ENCODE data around the gene ZYG11B.
"Not testable (repeated sequence)": the region's sequence is repeated elsewhere in the genome, so short reads cannot be mapped to it uniquely, and the experiment has no call there.

Gene ZYG11B

DNA sequence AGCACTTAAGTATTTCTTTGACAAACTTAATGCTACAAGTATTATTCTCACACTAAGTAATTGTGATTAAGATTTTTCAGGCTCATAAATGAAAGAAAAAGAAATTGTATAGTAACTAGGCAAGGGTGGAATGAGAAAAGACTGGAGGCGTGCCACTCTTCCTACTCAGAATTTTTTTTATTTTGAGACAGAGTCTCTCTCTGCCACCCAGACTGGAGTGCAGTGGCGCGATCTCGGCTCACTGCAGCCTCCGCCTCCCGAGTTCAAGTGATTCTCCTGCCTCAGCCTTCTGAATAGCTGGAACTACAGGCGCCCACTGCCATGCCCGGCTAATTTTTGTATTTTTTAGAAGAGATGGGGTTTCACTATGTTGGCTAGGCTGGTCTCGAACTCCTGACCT lies 9.1 kb downstream of the ZYG11B start:
- H3K27ac Mint-ChIP-seq, H3K27me3 Mint-ChIP-seq, DNase-seq, ATAC-seq, H3K4me3 Mint-ChIP-seq, H3K9me3 Mint-ChIP-seq: not testable (repeated sequence)
- H3K4me1 Mint-ChIP-seq = peaks cover 20% of the 10 kb centered on the region

DNA sequence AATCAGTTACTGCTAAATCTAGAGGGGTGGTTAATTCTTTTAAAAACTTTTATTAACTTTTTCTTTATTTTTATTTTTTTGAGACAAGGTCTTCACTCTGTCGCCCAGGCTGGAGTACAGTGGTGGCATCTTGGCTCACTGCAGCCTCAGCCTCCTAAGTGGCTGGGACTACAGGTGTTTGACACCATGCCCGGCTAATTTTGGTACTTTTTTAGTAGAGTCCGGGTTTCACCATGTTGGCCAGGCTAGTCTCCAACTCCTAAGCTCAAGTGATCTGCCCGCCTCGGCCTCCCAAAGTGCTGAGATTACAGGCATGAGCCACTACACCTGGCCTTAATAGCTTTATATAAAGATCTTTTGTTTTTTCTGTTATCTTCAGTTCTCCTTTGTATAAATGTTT lies 11.9 kb downstream of the ZYG11B start:
- H3K27me3 Mint-ChIP-seq = no peaks in the 10 kb centered on the region
- no peak for ATAC-seq
- H3K9me3 Mint-ChIP-seq = no peaks in the 10 kb centered on the region
- DNase-seq = no peak
- peaks cover 22% of the 10 kb centered on the region for H3K4me1 Mint-ChIP-seq
- no peak overlapping the region for H3K4me3 Mint-ChIP-seq
- H3K27ac Mint-ChIP-seq = peak overlapping the region in 1 of 2 donors; percentile 20

DNA sequence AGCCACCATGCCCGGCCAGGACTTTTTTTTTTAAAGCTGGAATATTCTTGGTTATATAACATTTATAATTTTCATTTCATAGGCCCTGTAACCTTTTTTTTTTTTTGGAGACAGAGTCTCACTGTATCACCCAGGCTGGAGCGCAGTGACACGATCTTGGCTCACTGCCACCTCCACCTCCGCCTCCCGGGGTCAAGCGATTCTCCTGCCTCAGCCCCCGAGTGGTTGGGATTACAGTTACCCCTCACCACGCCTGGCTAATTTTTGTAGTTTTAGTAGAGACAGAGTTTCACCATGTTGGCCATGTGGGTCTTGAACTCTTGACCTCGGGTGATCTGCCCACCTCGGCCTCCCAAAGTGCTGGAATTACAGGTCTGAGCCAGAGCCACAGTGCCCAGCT lies 12.6 kb downstream of the ZYG11B start:
- Mint-ChIP-seq H3K4me1 (peaks cover 22% of the 10 kb centered on the region), H3K27ac (no peak overlapping the region)
- ATAC-seq = no peak

DNA sequence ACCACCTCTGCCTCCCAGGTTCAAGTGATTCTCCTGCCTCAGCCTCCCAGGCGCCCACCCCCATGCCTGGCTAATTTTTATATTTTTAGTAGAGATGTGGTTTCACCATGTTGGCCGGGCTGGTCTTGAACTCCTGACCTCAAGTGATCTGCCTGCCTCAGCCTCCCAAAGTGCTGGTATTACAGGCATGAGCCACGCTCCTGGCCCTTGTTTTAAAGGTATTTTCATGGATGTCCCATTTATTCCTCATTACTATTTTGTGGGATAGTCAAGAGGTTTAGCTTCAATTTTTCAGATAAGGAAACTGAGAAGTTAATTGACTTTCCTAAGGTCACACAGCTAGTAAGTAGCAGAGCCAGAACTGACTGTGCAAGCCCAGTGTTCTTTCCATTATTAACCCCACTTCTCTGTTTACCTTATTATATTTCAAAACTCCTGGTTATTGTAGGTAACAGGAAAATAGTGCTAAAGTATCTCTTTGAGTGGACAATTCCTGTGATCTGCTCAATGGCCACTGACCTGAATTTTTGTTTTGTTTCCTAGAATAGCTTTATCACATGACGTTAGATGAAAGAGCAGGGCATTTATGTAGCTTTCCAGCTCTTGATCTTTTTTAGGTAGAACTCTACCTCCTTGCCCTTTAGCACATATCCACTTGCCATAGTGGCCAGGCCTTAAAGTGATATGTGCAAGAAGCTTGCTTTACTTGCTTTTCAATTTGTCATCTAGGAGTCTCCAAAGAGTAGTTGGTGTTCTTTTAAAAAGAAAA lies 13.6 kb downstream of the ZYG11B start:
- Mint-ChIP-seq H3K27me3 (no peaks in the 10 kb centered on the region), H3K27ac (no peak overlapping the region), H3K4me1 (peaks cover 22% of the 10 kb centered on the region), H3K9me3 (no peaks in the 10 kb centered on the region), H3K4me3 (no peak overlapping the region)
- ATAC-seq (no peak), DNase-seq (no peak)

More for the DNA sequence above, 12.6 kb downstream of the ZYG11B start:
- DNase-seq = no peak
- H3K4me3 Mint-ChIP-seq = no peak overlapping the region
- H3K27me3 Mint-ChIP-seq = no peaks in the 10 kb centered on the region
- no peaks in the 10 kb centered on the region for H3K9me3 Mint-ChIP-seq

DNA sequence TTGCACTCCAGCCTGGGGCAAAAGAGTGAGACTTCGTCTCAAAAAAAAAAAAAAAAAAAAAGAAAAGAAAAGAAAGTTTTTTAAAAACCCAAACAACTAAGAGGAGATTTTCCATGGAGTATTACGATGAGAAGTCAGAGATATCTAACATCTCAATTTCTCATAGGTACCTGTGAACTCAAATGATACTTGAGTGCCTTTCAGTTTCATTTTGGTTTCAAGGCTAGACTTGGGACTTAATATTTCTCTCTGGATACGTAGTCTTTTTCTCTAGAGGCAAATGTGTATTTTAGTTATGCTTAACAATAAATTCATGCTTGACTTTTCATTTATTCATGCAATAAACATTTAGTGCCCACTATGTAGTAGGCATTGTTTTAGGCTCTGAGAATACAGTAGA lies 15.0 kb downstream of the ZYG11B start:
- DNase-seq (no peak), ATAC-seq (no peak)
- Mint-ChIP-seq H3K9me3 (no peaks in the 10 kb centered on the region), H3K4me3 (no peak overlapping the region), H3K27me3 (no peaks in the 10 kb centered on the region), H3K27ac (peak overlapping the region in 1 of 2 donors; percentile 57), H3K4me1 (peaks cover 25% of the 10 kb centered on the region)

DNA sequence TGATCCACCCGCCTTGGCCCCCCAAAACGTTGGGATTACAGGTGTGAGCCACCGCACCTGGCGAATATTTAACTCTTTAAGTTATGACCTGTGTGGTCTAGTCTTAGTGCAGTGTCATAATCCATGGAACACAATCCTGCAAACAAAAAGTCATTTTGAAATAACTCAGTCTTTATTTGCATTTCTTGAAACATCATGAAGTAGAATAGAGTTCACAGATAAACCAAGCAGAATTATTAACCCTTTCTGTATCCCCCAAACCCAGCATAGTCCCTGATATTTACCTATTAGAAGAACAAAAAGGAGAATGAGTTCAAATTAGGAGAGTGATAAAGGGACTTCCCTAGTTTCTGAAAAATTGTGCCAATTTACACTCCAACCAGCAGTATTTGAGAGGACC lies 19.9 kb downstream of the ZYG11B start:
- DNase-seq (no peak), ATAC-seq (no peak)
- Mint-ChIP-seq H3K27me3 (no peaks in the 10 kb centered on the region), H3K9me3 (no peaks in the 10 kb centered on the region), H3K4me3 (no peak overlapping the region), H3K4me1 (peaks cover 16% of the 10 kb centered on the region), H3K27ac (no peak overlapping the region)

DNA sequence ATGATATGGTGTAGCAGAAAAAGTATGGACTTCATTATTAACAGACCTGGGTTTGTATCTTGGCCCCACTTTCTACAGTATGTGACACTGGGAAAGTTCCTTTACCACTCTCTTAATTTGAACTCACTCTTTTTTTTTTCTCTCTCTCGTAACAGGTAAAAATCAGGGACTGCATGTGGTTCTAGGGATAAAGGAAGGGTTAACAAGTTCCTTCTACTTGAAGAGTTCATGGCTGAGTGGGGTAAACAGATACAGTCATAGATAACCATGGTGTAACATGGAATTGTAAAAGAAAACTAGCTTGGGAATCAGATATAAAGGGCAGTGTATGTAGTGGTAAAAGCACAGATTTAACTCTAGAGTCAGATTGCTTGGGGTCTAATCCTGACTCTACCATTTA lies 21.2 kb downstream of the ZYG11B start:
- ATAC-seq (no peak), DNase-seq (no peak)
- no peaks in the 10 kb centered on the region for H3K27me3 Mint-ChIP-seq
- no peaks in the 10 kb centered on the region for H3K9me3 Mint-ChIP-seq
- H3K4me3 Mint-ChIP-seq = no peak overlapping the region
- H3K27ac Mint-ChIP-seq = no peak overlapping the region
- peaks cover 17% of the 10 kb centered on the region for H3K4me1 Mint-ChIP-seq

DNA sequence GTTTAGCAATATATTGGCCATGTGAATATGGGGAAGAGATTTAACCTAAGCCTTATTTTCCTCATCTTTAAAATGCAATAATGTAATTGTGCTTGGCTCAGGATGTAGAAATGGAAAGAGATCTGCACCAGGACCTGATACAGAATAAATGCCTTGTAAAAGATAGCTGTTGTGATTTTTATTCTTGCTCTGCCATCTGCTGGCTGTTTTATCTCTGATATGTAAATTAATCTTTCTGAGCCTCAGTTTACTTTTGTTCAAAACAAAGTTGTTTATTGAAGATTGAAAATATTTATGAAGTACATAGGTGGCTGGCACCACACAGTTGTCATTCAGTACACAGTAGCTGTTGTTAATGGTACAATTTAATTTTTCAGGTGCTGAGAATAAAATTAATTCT lies 21.9 kb downstream of the ZYG11B start:
- ATAC-seq (no peak), DNase-seq (no peak)
- H3K4me3 Mint-ChIP-seq = no peak overlapping the region
- no peaks in the 10 kb centered on the region for H3K27me3 Mint-ChIP-seq
- no peak overlapping the region for H3K27ac Mint-ChIP-seq
- H3K9me3 Mint-ChIP-seq = no peaks in the 10 kb centered on the region
- peaks cover 17% of the 10 kb centered on the region for H3K4me1 Mint-ChIP-seq

DNA sequence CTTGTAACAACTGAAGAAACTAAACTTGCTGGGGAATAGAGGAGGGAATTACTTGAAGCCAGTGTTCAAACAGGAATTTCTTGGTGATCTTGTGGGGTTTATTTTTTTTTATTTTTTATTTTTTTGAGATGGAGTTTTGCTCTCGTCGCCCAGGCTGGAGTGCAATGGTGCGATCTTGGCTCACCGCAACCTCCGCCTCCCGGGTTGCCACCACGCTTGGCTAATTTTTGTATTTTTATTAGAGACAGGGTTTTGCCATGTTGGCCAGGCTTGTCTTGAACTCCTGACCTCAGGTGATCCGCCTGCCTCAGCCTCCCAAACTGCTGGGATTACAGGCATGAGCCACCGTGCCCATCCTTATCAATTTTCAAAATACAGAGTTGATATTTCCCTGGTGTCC lies 23.2 kb downstream of the ZYG11B start:
- not testable (repeated sequence) for ATAC-seq, H3K9me3 Mint-ChIP-seq, H3K27me3 Mint-ChIP-seq, H3K27ac Mint-ChIP-seq, H3K4me3 Mint-ChIP-seq, DNase-seq
- peaks cover 17% of the 10 kb centered on the region for H3K4me1 Mint-ChIP-seq

DNA sequence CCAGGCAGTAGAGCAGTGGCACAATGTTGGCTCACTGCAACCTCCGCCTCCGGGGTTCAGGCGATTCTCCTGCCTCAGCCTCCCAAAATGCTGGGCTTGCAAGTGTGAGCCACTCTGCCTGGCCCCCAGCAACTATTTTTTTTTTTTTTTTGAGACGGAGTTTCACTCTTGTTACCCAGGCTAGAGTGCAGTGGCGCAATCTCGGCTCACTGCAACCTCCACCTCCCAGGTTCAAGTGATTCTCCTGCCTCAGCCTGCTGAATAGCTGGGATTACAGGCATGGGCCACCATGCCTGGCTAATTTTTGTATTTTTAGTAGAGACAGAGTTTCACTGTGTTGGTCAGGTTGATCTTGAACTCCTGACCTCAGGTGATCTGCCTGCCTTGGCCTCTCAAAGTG lies 23.9 kb downstream of the ZYG11B start:
- ATAC-seq, H3K27me3 Mint-ChIP-seq, H3K27ac Mint-ChIP-seq, H3K9me3 Mint-ChIP-seq, H3K4me3 Mint-ChIP-seq, DNase-seq: not testable (repeated sequence)
- peaks cover 17% of the 10 kb centered on the region for H3K4me1 Mint-ChIP-seq

DNA sequence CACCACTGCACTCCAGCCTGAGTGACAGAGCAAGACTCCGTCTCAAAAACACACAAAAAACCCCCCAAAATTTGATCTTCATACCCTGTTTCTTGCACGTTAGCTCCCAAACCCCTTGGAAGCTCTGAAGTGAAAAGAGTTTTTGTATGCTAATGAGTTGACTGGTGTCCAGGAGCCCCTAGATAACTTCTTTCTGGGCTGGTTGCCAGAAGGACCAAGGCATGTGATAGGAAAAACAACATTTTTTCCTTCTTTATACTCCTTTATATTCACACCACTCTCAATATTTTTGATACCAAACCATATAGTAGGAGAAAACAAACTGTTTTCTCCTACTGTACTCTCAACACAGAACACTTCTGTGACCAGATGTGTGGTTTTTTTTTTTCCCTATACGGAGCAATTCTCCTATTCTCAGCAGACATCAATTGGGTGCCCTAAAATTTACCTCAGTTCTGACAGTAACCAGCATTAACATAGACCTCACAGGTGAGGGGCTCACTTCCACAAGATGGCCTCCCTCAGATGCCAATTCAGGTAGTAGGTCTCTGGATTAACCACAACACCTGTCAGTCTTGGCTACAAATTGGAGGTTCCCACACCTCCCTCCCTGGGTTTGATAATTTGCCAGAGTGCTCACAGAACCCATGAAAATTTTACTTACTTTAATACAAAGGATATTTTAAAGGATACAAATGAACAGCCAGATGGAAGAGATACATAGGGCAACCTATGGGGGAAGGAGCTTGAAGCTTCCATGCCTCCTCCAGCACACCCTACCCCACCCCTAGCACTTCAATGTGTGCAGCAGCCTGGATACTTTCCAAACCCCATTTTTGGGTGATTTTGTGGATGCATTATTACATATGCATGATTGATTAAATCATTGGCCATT lies 25.6 kb downstream of the ZYG11B start:
- no peak overlapping the region for H3K4me3 Mint-ChIP-seq
- H3K4me1 Mint-ChIP-seq = peaks cover 11% of the 10 kb centered on the region
- no peak for DNase-seq
- ATAC-seq = no peak
- H3K27ac Mint-ChIP-seq = peak overlapping the region in 1 of 2 donors; percentile 35
- H3K9me3 Mint-ChIP-seq = no peaks in the 10 kb centered on the region
- H3K27me3 Mint-ChIP-seq = no peaks in the 10 kb centered on the region

DNA sequence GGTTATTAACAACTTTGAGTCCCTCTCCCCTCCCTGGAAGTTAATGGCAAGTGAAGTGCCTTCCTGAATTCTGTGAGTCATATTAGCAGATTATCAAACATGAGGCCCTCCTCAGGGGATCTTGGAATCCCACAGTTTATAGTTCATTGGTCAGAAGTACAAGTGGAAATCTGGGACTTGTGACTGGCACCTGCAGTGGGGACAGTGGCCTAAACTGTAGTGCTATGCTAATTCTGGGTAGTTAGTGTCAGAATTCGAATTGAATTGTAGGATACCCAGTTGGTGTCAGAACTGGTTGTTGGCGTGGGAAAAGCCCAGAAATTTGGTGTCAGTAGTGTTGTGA lies 26.2 kb downstream of the ZYG11B start:
- Mint-ChIP-seq H3K9me3 (no peaks in the 10 kb centered on the region), H3K4me1 (peaks cover 8% of the 10 kb centered on the region), H3K4me3 (no peak overlapping the region), H3K27me3 (no peaks in the 10 kb centered on the region), H3K27ac (no peak overlapping the region)
- no peak for ATAC-seq
- no peak for DNase-seq

DNA sequence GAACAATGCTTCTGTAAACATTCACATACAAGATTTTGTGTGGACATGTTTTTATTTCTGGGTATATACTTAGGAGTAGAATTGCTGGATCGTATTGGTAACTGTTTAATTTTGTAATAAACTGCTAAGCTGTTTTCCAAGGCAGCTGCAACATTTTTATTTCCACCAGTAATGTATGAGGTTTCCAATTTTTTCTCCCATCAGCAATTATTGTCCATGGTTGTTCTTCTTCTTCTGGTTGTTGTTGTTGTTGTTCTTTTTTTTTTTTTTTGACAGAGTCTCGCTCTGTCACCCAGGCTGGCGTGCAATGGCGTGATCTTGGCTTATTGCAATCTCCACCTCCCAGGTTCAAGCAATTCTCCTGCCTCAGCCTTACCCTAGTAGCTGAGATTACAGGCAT lies 26.9 kb downstream of the ZYG11B start:
- Mint-ChIP-seq H3K27me3 (no peaks in the 10 kb centered on the region), H3K9me3 (no peaks in the 10 kb centered on the region), H3K27ac (no peak overlapping the region), H3K4me3 (no peak overlapping the region), H3K4me1 (peaks cover 6% of the 10 kb centered on the region)
- ATAC-seq = no peak
- DNase-seq = no peak

DNA sequence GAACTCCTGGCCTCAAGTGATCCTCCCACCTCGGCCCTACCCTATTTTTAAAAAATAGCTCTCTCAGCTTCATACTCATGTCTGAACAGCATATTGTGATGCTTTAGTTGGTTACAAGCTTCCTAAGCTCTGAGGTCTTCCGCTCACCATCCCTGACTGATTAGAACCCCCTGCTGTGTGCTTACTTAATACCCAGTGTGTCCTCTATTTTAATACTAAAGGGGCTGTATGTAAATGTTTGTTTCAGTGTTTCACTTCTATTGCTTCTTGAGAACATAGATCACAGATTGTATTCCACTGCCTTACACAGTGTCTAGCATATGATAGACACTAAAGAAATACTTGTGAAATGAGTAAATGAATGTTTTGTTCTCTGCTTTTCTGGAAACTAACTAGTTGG lies 29.8 kb downstream of the ZYG11B start:
- Mint-ChIP-seq H3K9me3 (no peaks in the 10 kb centered on the region), H3K27me3 (no peaks in the 10 kb centered on the region), H3K4me1 (peaks cover 6% of the 10 kb centered on the region), H3K4me3 (no peak overlapping the region), H3K27ac (no peak overlapping the region)
- DNase-seq (no peak), ATAC-seq (no peak)

DNA sequence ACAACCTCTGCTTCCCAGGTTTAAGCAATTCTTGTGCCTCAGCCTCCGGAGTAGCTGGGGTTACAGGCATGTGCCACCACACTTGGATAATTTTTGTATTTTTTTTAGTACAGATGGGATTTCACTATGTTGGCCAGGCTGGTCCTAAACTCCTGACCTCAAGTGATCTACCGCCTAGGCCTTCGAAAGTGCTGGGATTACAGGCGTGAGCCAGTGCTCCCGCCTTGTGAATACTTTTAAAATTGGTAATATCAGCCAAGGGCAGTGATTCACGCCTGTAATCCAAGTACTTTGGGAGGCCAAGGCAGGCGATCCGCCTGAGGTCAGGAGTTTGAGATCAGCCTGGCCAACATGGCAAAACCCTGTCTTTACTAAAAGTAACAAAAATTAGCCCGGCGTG lies 33.7 kb downstream of the ZYG11B start:
- no peak overlapping the region for H3K27ac Mint-ChIP-seq
- no peaks in the 10 kb centered on the region for H3K4me1 Mint-ChIP-seq
- no peak for ATAC-seq
- H3K27me3 Mint-ChIP-seq = no peaks in the 10 kb centered on the region
- no peaks in the 10 kb centered on the region for H3K9me3 Mint-ChIP-seq
- no peak overlapping the region for H3K4me3 Mint-ChIP-seq
- no peak for DNase-seq

DNA sequence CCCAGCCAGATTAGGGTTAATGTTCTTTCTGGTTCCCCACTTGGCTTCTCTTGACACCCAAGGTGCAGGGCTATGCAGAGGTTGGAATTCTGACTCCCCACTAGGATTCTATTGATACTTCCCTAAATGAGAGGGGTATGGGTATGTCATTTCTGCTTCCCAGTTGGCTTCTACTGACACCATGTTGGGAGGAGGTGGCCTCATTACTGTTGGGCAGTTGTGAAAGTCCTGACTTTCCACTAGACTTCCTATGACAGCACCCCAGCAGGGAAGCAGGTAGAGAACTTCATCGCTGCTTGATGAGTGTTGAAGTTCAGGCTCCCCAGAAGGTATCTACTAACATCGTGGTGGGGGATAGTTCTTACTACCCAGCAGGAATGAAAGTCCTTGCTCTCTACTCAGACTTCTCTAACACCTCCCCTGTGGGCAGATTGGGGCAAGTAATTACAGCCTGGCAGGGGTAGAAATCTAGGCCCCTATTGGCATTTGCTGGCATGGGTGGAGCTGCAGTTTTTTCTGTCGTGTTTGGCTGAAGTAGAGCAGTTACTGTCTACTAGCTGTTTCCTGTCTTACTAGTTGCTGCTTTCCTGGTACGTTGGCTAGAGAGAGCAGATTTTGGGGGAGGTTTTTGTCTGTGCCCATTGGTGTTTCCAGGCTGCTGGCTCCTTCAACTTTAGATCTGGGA lies 41.5 kb downstream of the ZYG11B start:
- Mint-ChIP-seq H3K4me3 (no peak overlapping the region), H3K27me3 (no peaks in the 10 kb centered on the region), H3K27ac (peak overlapping the region in 1 of 2 donors; percentile 69), H3K4me1 (peaks cover 14% of the 10 kb centered on the region), H3K9me3 (no peaks in the 10 kb centered on the region)
- no peak for DNase-seq
- ATAC-seq = no peak

Data from stimulated activated naive CD8-positive, alpha-beta T cell treated with anti-CD3 and anti-CD28 coated beads, Interleukin-15, amount 100 ng/mL, for 72 hours (primary cell).